Measurements from ENCODE around the gene IL17REL. TPM values are rescaled to one million over a fixed set of nuclear protein-coding genes. Genes with fewer than 3 reads are reported as not detected.
"Not testable (repeated sequence)": the region's sequence is repeated elsewhere in the genome, so short reads cannot be mapped to it uniquely, and the experiment has no call there.

The IL17REL gene
- total RNA-seq, 1 experiment from 2014 or later, result not detected

DNA sequence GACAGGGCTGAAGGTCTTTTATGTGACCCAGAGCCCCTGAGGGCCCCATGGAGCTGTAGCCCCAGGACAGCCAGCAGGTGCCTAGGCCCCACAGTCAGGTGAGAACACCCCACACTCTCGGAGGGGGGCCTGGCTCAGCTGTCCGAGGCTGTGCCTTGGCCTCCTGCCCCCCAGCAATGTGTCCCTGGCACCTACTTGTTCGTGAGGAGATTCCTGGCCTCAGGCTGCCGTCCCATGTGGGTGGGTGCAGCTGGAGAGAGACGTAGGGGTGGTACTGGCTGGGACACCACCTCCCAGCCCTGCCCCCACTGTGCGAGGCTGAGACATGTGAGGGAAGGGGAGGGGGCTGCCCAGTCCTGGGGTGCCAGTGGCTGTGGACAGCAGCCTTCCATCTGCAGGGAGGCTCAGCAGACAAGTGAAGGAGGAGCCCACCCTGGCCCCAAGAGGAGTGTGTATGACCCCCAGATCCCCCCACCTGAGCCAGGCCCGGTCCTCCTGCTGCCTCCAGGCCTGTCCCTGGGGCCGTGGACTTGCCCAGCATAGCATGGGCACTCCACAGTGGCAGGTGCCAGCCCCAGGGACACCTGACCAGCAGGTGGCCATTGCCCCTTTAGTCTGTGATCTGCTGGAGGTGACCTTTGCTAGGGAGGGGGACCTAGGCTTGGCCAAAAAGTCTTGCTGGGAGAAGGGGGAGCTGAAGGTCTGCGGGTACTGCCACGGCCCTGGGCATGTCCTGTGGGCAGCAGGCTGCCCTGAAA is 17.0 kb downstream of the IL17REL start:
- DNase-seq (ENCODE audit: low spot score), result no peak
- in situ Hi-C loops (cut with HindIII; ENCODE audit: low sequenced_read_pairs), result no loop called here

DNA sequence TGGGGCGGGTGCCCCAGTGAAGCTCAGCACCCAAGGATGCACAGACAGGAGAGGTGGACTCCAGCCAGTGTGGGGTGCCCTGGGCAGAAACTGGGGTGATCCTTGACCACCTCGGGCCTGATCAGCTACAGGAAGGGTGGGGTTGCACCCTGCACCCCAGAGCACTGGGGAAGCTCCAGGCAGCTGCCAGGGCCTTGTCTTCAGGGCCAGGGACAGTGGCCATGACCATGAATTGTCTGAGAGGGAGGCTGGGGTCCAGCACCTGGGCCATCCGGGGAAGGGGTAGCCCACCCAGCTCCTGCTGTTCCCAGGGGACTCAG is 17.6 kb downstream of the IL17REL start:
- in situ Hi-C loops (cut with HindIII; ENCODE audit: low sequenced_read_pairs), result no loop called here
- DNase-seq (ENCODE audit: low spot score), result no peak

DNA sequence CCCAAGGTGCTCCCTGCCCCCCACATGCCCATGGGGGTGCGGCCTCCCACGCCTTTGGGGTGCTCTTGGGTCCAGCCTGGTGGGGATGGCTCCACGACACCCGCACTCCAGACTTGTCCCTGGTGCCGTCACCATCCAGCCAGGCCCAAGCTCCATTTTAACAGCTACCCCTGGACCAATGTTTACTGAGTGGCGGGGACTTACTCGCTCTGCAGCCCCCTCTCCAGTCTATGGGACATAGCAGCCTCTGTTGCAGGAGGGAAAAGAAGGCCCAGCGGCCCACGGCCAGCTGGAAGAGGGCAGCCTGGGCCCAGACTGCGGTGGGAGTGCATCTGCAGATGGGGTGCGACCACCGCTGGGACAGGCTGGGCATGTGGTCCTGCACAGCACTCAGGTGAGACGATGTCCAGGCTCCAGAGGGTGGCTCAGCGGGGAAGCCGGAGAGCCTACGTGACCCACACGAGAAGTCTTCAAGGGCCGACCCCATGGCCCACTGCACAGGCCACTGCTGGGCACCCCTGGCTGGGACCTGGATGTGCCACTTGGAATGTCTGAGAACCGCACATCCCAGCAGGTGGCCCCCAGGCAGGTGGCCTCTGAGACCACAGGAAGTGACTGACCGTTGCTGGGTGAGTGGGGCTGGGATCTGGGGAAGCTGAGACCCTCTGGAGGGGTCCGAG is 18.1 kb downstream of the IL17REL start:
- in situ Hi-C loops (cut with HindIII; ENCODE audit: low sequenced_read_pairs), result no loop called here

DNA sequence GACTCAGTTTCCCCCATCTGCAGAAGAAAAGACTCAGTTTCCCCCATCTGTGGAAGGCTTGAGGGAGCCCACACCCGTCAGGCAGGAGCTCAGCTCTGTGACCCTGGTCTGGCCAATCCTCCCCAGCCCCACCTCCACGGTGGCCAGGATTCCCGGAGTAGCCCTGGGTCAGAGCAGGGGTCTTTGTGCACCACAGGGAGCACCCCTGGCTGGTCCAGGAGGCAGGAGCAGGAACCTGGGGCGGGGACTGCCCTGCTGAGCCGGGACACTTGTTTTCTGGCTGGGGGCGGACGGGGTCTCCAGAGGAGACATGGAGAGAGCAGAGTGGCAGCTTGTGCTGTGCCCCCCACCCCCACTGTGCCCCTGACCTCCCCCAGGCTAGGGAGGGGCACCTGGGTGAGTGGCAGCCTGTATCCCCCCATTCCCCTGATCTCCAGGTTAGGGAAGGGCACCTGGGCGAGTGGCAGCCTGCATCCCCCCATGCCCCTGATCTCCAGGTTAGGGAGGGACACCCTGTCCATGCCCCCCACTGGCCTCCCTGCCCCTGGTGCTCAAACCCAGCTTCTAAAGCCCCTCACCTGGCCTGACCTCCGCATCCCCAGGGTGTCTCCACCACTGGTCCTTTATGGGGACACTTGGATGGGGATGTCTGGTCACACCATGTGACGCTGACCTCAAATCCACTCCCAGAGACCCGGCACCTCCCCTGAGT is 18.8 kb downstream of the IL17REL start:
- in situ Hi-C loops (cut with HindIII; ENCODE audit: low sequenced_read_pairs), result no loop called here
- DNase-seq (ENCODE audit: low spot score), result no peak

More for the DNA sequence above, 18.1 kb downstream of the IL17REL start:
- no peak for DNase-seq (ENCODE audit: low spot score)

DNA sequence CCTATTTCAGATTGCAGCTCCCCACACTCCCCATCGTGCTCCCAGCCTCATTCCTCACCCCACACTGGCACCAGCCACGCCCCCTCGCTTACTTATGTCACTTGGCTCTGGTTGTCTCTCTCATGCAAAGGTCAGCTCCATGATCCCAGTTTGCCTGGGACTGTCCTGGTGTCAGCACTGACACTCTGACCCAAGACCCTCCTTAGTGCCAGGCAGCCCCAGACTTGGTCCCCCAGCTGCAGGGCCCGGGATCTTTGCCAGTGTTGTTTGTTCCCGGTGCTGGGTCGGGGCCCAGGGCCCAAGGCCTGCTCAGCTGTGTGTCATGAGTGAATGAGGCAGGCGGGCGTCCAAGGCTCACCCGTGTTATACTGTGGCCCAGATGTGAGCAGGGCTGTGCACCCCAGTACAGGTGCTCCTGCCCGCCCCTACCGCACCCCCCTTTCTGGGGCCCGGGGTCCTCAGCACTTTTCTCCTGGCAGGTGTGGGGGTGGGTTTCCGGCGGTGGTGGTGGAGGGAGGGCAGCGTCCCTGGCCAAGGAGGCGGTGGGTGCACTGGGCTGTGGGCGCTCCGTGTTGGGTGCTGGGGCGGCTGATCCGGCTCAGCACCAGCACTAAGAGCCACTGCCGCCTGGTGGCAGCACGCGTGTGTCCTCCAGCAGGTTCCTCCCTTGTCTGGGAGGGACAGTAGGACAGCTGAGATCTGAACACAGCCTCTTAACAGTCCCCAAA is 19.5 kb downstream of the IL17REL start:
- in situ Hi-C loops (cut with HindIII; ENCODE audit: low sequenced_read_pairs), result no loop called here
- no peak for DNase-seq (ENCODE audit: low spot score)

DNA sequence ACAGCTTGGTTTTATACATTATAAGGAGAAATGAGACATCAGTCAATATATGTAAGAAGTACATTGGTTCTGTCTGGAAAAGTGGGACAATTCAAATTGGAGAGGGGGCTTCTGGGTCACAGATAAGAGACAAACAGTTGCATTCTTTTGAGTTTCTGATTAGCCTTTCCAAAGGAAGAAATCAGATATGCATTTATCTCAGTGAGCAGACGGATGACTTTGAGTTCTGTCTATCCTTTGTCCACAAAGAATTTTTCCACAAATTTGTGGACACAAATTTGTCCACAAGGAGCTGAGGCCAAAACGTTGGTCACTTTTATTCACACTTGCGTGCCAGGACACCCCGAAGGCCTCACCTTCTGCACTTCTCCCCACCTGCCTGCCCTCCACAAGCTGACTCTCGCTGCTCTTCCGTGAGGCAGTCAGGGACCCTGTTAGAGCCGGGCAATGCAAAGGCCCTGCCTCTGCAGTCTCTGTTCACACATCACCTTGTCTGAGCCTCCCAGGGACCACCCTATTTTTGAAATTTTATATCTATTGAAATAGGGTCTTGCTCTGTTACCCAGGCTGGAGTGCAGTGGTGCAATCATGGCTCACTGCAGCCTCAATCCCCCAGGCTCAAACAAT is 20.5 kb downstream of the IL17REL start:
- DNase-seq (ENCODE audit: low spot score), result no peak
- in situ Hi-C loops (cut with HindIII; ENCODE audit: low sequenced_read_pairs), result no loop called here

DNA sequence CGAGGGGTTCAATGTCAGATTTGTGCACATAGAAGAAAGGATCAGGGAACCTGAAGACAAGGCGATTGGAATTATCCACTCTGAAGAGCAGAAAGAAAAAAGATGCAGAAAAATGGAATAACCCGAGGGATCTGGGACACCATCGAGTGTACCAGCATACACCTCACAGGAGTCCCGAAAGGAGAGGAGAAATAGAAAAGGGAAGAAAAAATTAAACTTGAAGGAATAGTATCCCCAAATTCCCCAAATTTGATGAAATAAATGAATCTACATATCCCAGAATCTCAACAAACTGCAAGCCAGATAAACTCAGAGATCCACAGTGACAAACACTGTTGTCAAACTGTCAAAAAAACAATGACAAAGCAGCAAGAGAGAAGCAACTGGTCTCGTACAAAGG is 21.4 kb downstream of the IL17REL start:
- in situ Hi-C loops (cut with HindIII; ENCODE audit: low sequenced_read_pairs), result no loop called here
- DNase-seq (ENCODE audit: low spot score), result no peak

DNA sequence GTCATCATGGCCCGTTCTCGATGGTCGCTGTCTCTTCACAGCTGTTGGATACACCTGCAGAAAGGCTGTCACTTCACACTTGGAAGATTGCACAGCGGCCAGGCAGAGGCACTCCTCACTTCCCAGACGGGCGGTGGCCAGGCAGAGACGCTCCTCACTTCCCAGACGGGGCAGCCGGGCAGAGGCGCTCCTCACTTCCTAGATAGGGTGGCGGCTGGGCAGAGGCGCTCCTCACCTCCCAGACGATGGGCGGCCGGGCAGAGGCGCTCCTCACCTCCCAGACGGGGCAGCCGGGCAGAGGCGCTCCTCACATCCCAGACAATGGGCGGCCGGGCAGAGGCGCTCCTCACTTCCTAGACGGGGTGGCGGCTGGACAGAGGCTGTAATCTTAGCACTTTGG is 22.7 kb downstream of the IL17REL start:
- in situ Hi-C loops (cut with HindIII; ENCODE audit: low sequenced_read_pairs), result not testable (repeated sequence)

DNA sequence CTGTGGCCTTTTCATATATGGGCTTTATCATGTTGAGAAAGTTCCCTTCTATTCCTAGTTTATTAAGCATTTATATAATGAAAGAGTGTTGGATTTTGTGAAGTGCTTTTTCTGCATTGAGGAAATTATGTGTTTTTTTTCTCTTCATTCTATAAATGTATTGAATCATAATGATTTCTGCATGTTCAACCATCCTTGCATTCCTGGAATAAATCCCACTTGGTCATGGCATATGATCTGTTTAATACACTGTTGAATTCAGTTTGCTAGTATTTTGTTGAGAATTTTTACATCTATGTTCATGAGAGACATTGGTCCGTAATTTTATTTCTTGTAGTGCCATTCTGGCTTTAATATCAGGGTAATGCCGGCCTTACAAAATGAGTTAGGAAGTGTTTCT is 26.2 kb downstream of the IL17REL start:
- in situ Hi-C loops (cut with HindIII; ENCODE audit: low sequenced_read_pairs), result no loop called here
- no peak for DNase-seq (ENCODE audit: low spot score)

More for the DNA sequence above, 22.7 kb downstream of the IL17REL start:
- not testable (repeated sequence) for DNase-seq (ENCODE audit: low spot score)

DNA sequence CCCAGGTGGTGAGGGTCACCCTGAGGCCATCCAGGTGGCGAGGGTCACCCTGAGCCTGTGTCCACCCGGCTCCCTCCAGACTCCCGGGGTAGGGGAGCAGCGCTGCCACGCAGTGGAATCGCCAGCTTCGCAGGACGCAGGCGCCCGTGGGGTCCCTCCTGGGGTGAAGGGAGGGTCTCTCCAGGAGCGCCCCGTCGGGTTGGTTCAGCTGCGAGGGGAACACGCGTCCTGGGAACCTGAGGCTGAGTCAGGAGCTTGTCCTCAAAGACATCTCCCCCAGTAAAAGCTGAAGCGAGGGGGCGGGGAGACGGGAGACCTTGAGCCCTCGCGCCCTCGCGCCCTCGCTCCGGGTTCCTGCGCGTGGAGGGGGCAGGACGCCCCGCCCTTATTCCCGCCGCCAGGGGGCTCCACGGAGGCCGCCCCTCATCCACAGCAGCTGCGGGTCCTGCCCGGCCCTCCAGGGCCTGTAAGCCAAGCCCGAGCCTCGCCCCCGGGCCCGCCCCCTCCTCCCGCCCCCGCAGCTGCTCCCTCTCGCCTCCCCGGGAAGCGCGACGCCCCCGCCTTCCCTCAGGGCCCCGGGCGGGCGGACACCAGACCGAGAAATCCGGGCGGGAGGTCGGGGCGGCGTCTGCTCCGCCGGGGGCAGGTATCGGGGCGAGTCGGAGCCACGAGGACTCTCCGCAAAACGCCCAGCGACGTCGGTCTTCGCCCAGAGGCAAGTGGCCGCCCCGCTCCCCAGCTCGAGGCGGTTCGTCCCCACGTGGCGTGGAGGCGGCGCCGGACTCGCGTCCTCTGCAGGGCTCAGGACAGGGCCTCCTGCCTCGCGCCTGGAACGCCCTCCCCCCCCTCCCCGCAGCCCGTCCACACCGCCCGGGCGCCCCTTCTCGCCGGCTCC is 29.2 kb downstream of the IL17REL start:
- DNase-seq (ENCODE audit: low spot score), result no peak
- in situ Hi-C loops (cut with HindIII; ENCODE audit: low sequenced_read_pairs), result no loop called here

DNA sequence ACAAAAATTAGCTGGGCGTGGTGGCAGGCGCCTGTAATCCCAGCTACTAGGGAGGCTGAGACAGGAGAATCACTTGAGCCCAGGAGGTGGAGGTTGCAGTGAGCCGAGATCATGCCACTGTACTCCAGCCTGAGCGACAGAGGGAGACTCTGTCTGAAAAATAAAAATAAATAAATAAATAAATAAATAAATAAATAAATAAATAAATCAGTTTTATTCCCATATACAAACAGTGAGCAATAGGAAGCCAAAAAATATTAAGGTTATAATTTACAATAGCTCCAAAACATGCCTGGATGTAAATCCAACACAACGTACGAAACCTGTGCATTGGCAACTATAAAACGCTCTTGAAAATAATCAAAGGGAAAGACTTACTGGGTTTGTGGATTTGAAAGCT is 30.8 kb downstream of the IL17REL start:
- DNase-seq (ENCODE audit: low spot score); in situ Hi-C loops (cut with HindIII; ENCODE audit: low sequenced_read_pairs): not testable (repeated sequence)

DNA sequence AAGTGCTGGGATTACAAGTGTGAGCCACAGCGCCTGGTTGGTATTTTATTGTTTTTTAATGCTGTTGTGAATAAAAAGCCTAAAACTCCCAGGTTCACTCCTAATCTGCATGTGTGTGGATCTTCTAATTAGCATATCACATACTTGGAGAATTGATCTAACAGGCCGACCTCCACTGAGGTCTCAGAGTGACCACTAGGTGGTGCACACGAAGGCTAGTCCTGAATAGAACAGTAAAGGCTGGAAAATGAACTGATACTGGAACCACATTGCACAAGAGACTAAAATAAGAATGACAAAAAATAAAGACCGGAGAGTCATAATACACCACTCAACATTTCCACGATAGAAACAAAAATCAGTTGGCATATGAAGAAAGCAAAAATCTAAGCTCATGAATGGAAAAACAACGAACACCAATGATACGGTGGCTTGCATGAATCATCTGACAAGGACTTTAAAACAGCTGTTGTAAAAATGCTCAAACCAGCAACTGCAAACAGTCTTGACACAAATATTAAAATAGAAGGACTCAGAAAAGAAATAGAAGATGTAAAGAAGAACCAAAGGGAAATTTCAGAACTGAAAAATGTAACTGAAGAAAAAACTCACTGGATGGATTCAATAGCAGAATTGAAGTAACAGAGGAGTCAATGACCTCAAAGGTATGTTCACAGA is 32.8 kb downstream of the IL17REL start:
- in situ Hi-C loops (cut with HindIII; ENCODE audit: low sequenced_read_pairs), result no loop called here
- no peak for DNase-seq (ENCODE audit: low spot score)

DNA sequence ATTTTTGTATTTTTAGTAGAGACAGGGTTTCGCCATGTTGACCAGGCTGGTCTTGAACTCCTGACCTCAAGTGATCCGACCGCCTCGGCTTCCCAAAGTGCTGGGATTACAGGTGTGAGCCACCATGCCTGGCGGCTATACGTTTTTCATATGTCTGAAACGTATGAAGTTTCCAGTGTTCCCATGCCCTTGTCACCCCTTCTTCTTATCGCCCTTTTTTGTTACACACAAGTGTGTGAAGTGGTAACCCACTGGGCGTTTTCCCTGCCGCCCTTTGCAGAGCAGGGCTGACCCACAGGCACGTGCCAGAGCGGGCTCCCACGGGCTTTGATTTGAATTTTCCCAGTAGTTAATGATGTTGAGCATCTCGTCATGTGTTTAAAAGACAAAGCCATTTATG is 35.0 kb downstream of the IL17REL start:
- DNase-seq (ENCODE audit: low spot score), result no peak
- in situ Hi-C loops (cut with HindIII; ENCODE audit: low sequenced_read_pairs), result no loop called here

DNA sequence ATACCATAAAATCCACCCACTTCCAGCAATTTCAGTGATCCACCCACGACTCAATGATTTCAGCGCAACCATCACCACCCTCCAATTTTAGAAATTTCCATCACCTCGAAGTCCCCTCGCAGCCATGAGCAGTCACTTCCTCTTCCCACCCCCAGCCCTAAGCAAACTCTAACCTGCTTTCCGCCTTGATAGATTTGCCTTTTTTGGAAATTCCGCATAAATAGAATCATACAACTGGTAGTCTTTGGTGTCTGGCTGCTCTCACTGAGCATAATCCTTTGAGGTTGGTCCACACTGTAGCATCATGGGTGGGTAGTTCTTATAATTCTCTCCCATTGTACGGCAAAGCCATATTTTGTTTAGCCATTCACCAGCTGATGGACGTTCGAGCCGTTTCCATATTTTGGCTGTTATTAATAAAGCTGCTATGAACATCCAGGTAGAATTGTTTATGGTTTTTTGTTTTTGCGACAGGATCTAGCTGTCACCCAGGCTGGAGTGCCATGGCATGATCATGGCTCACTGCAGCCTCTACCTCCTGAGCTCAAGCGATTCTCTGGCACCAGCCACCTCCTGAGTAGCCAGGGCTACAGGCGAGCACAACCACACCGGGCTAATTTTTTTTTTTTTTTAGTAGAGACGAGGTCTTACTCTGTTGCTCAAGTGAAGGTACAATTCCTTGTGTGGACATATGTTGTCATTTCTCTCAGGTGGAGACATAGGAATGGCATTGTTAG is 36.0 kb downstream of the IL17REL start:
- no peak for DNase-seq (ENCODE audit: low spot score)

DNA sequence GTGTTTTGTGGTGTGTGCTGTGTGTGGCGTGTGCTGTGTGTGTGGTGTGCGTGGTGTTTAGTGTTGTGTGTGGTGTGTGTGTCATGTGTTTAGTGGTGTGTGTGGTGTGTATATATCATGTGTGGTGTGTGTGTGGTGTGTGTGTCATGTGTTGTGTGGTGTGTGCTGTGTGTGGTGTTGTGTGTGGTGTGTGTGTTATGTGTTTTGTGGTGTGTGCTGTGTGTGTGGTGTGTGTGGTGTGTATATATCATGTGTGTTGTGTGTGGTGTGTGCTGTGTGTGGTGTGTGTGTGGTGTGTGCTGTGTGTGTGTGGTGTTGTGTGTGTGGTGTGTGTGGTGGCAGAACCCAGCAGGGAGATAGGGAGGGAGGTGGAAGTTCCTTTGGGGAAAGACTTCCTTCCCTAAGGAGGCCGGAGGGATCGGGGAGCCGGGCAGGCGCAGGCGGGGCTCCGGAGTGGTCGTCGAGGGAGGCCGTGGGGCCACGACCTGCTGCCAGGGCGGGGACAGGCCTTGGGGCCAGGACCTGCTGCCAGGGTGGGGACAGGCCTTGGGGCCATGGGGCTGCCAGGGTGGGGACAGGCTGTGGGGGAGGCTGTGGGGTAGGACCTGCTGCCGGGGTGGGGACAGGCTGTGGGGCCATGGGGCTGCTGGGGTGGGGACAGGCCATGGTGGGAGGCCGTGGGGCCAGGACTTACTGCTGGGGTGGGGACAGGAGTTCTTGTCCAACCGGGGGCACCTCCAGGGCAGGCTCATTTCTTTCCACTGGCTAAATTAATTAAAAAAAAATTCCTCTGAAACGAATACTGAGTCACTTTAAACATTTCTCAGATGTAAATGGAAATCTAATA is 36.8 kb downstream of the IL17REL start:
- DNase-seq (ENCODE audit: low spot score), result no peak
- in situ Hi-C loops (cut with HindIII; ENCODE audit: low sequenced_read_pairs), result no loop called here

More for the DNA sequence above, 36.0 kb downstream of the IL17REL start:
- in situ Hi-C loops (cut with HindIII; ENCODE audit: low sequenced_read_pairs), result no loop called here
